ENCODE data around the gene KLHL13.

Gene KLHL13

DNA sequence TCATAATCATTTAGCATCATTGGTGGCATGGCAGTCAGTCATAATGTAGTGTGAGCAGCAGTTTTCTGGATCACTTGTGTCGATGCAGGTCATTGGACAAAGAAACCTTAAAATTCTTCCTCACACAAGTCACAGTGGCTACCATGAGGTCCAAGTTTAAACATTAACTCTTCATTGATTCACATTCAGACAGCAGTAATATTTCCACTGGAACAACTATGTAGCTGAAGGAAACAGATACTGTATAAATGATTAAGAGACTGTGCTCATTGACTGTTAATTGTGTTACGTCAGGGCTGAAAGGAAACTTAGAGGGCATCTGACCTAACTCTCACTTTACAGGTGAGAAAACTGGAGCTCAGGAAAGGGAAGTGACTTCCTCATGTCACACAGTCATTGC lies 261.8 kb downstream of the KLHL13 start:
- CTCF ChIA-PET: no interaction called here
- POLR2A ChIA-PET: no interaction called here
- no peak for DNase-seq (ENCODE audit: extremely low spot score)
- TF ChIP-seq, protein P1, sequence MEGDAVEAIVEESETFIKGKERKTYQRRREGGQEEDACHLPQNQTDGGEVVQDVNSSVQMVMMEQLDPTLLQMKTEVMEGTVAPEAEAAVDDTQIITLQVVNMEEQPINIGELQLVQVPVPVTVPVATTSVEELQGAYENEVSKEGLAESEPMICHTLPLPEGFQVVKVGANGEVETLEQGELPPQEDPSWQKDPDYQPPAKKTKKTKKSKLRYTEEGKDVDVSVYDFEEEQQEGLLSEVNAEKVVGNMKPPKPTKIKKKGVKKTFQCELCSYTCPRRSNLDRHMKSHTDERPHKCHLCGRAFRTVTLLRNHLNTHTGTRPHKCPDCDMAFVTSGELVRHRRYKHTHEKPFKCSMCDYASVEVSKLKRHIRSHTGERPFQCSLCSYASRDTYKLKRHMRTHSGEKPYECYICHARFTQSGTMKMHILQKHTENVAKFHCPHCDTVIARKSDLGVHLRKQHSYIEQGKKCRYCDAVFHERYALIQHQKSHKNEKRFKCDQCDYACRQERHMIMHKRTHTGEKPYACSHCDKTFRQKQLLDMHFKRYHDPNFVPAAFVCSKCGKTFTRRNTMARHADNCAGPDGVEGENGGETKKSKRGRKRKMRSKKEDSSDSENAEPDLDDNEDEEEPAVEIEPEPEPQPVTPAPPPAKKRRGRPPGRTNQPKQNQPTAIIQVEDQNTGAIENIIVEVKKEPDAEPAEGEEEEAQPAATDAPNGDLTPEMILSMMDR (IDR thresholded peaks at IDR 0.05; ENCODE audit: control extremely low read depth, extremely low read depth, low read depth, missing control alignments): no peak

DNA sequence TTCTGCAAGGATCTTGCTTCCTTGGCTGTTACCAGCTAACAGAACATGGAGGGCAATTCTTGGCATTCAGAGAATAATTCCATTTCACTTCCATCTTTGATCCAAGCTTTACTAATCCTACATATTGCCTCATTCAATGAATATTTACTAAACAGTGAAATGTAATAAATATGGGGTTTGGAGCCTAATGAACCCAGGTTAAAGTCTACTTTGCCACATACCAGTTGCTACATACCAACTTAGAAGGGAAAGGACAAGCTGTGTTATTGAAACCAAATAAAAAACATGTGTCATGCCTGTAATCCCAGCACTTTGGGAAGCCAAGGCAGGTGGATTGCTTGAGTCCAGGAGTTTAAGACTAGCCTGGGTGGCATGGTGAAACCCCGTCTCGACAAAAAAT lies 265.6 kb downstream of the KLHL13 start:
- no peak for DNase-seq (ENCODE audit: extremely low spot score)
- ChIA-PET POLR2A (no interaction called here), CTCF (interaction anchor here (1.4 to 1.8 kb wide), 3 partner anchors 11 to 417 kb away, joined by 3 to 4 read pairs (median 3); no protein-coding TSS in a partner anchor)
- TF ChIP-seq, protein P1 (IDR thresholded peaks at IDR 0.05; ENCODE audit: control extremely low read depth, extremely low read depth, low read depth, missing control alignments): no peak
